GM20431 (cell line): ENCODE measurements around the gene CEP95.

ENCODE experiments used
- in situ Hi-C: fragments of 300-500 bp; cut with MseI, MboI; formaldehyde crosslinking; loops from one replicate; pipeline ENCODE4 v1.15.0; 2020; ENCODE audit warnings: low sequenced_read_pairs; ENCODE audit not compliant: unreplicated experiment

CEP95 gene

DNA sequence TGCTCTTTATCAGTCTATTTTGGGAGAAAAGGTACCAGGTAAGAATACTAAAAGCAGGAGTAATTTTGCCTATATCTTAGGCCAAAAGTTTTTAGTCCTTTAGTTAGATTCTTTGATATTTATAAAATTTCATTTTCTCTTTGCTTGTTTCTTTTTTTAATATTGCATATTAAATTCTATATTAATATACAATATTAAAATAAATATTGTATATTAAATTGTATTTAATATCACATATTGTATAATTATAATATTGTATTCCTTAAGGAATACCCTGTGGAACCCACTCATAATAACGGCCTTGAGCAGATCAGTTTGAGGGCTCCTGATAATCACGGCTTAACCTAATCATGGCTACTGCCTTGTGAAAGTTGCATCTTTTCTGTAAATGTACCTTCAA, 1.9 kb downstream of the CEP95 start:
- in situ Hi-C loops: no loop called here

DNA sequence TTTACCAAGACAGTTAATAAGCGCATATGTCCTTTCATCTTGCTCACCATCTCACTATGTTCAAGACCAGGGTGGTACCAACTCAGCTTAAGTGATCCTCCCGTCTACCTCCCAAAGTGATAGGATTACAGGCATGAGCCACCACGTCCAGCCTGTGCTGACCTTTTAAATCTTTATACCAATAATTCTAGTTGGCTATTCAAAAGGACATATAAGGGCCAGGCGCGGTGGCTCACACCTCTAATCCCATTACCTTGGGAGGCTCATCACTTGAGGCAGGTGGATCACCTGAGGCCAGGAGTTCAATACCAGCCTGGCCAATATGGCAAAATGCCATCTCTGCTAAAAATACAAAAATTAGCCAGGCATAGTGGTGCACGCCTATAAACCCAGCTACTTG, 2.4 kb downstream of the CEP95 start:
- in situ Hi-C loops: no loop called here

DNA sequence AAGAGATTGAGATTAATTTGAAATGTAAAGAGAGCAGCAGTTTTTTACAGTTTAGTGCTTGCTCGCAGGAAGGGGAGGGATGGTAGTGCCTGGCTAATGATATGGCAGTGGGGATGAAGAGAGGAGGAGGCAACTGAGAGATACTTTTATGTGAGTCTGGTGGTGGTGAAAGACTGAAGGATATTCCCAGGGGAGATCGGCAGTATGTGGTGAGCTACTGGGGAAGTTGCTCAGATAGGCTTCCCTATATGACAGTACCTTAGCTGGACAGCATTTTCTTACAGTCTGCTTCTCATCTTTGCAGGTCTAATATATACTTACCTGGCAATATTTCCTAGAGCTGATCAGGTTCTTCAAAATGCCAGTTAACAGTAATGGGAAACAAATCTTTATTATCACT, 8.6 kb downstream of the CEP95 start:
- in situ Hi-C loops: no loop called here

GRCh38 chr17:64515829-64516228, 9.1 kb downstream of the CEP95 start:
- in situ Hi-C loops: no loop called here

- in situ Hi-C loops: no loop called here
Measured at GRCh38 chr17:64519601-64520000, 12.8 kb downstream of the CEP95 start.

DNA sequence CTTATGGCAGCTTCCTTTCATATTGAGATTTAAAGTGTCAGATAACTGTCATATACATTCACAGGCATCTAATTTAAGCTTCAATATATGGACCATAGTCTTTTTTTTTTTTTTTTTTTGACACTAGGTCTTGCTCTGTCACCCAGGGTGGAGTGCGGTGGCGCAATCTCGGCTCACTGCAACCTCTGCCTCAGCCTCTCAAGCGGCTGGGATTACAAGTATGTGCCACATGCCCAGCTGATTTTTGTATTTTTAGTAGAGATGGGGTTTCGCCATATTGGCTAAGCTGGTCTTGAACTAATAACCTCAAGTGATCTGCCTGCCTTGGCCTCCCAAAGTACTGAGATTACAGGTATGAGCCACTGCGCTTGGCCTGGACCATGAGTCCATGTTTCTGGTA, 13.6 kb downstream of the CEP95 start:
- in situ Hi-C loops: no loop called here

- in situ Hi-C loops: no loop called here
Measured at GRCh38 chr17:64527914-64528313, 21.1 kb downstream of the CEP95 start.

- in situ Hi-C loops: no loop called here
Measured at GRCh38 chr17:64529221-64529620, 22.4 kb downstream of the CEP95 start.

GRCh38 chr17:64531955-64532371, 25.2 kb downstream of the CEP95 start:
- in situ Hi-C loops: no loop called here

- in situ Hi-C loops: no loop called here
Measured at GRCh38 chr17:64532409-64532808, 25.6 kb downstream of the CEP95 start.

DNA sequence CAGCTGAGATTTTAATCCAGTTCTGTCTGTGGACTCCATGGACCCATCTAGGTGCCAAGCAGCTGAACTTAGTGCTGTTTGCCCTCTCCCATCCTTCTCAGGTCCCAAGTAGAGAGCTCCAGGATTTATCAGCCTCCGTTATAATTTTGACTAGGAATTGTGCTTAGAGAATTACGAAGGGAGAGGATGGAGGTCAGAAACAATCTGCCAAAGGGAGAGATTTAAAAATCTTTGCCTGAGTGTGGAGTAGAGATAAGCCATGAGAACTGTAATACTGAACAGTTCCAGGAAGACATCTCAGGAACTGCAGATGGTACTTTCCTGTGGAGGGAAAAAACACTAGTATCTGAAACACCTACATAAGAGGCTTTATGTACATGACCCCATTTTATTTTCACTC, 27.0 kb downstream of the CEP95 start:
- in situ Hi-C loops: no loop called here

GRCh38 chr17:64534187-64534586, 27.4 kb downstream of the CEP95 start:
- in situ Hi-C loops: no loop called here

- in situ Hi-C loops: no loop called here
Measured at GRCh38 chr17:64535357-64535756, 28.6 kb downstream of the CEP95 start.

DNA sequence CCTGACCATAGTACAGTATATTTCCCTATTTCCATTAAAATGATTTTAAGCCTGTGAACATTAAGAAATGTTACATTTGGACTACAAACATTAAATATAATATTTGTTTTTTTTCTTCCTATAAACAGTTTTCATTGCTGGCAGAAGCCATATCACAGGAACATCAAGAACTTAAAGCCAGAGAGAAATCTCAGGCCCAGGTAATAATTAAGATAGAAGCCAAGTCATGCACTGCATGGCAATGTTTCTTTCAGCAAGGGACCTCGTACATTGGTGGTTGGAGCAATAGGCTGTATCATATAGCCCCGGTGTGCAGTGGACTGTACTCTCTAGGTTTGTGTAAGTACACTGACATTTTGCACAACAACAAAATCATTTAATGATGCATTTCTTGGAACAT, 30.1 kb downstream of the CEP95 start:
- in situ Hi-C loops: no loop called here

- in situ Hi-C loops: no loop called here
Measured at GRCh38 chr17:64537488-64537887, 30.7 kb downstream of the CEP95 start.

- in situ Hi-C loops: no loop called here
Measured at GRCh38 chr17:64538508-64539130, 31.8 kb downstream of the CEP95 start.

DNA sequence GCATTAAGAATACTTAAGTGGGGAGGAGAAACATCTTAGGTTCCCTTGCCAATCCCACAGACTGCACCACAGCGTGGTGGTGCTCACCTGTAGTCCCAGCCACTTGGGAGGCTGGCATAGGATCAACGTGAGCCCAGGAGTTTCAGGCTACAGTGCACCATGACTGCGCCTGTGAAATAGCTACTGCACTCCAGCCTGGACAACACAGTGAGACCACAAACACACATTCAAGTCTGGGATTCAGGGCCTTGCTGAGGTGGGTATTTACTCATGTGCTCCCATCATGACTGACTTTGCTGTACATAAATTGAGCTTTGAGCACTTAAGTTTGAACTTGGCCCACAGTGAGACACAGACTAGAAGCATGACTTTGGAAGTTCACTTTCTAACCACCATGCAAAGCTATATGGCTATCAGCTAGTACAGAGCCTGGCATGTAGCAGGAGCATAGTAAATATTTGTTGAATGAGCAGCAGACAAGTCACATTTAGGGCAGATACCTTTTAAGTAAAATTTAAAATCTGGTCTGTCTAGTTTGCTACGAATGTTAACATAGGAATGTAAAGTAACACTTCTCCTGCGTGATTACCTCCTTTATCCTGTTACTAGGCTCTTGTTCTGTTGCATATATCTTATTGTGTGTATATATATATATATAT, 33.5 kb downstream of the CEP95 start:
- in situ Hi-C loops: no loop called here

DNA sequence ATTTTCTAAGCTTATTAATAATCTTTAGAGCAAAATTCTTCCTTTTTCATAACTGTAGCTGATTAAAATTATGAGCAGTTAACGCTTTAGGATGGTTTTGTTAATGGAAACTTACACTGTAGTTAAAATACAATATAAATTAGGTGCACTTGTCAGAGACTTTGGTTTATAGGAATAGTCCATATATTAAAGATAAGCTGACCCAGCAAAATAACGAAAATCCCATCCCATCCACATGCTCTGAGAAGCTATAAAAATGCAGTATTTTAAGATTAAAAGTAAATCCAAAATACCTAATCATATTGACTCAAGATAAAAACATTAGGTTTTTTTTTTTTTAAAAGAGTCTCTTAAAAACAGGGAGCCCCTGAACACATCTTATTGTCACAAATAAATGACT, 38.0 kb downstream of the CEP95 start:
- in situ Hi-C loops: no loop called here

DNA sequence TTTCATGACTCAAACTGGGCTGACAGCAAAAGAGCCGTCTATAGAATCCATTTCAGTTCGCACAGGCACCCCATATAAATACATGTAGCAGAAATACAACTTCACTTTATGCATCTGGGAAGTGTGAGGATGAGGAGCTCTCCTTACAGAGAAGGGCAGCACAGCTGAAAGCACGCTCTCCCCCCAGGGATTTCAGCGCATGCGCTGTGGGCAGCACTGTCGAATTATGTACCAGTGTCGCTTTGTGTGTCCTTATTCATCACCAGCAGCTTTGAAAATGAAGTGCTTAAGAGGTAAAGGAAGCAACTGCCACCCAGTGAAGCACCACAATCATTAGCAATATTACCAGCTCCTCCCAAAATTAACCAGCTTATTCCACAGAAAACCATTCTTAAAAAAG, 39.9 kb downstream of the CEP95 start:
- in situ Hi-C loops: no loop called here

- in situ Hi-C loops: no loop called here
Measured at GRCh38 chr17:64547319-64547718, 40.5 kb downstream of the CEP95 start.

DNA sequence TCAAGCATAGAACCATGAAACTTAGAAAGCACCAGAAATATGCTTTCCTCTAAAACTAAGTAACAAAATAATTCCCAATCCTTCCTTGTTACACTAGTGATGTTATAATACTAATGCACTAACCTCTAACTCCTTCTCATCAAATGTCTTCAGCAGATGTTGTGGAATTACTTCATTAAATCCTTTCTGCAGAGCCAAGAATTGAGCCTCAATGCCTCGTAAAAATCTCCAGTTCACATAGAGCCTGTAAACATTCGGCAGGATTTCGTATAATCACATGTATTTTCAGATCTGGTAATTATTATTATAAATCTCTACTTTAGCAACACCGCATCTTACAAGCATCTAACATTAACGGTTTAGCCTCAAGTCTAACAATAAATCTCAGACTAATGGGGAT, 44.7 kb downstream of the CEP95 start:
- in situ Hi-C loops: no loop called here

DNA sequence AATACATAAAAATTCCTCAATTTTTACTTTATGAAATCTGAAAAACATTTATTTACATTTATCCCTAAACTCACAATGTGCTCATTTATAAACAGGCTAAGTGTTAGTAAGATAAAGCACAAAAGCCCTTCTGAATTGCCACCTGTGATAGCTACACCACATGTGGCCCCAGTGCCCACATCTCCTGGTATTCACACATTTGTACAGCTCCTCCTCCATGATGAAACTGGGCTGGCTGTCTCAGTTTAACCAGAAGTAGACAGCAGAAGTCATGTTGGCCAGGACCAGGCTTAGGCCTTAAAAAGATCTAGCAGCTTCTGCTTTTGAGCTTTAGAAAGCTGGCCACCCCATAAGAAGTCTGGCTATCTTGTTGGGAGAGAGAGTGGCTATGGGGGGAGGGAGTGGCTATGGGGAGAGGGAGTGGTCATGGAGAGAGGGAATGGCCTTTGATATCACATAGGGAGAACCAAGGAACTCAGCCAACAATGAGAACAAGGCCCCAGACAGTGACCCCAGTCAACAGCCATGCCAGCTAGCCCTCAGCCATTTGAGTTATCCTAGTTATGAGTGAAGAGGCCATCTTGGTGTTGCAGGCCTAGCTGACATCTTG, 47.4 kb downstream of the CEP95 start:
- in situ Hi-C loops: no loop called here
